Thyroid gland (tissue), 4 donors: ENCODE results near the gene UNCX. TPM values are rescaled to one million over a fixed set of nuclear protein-coding genes. Genes with fewer than 3 reads are reported as not detected.

Experiments
- DNase-seq, 2 donors: peaks; one replicate each; pipeline ENCODE4 v3.0.0-alpha.2; 2019
- H3K27ac ChIP-seq, 3 donors: fragments of 200-600 bp; sonication (generic); 1 replicate in 2 of 3; 2 replicates in 1 of 3; pipeline ENCODE4 v1.5.1; 2016 to 2019; ENCODE audit warnings: mild to moderate bottlenecking in 1 of 3, moderate library complexity in 1 of 3
- H3K27me3 ChIP-seq: fragments of 200-600 bp; sonication (generic); one replicate; pipeline ENCODE4 v1.5.1; 2019
- H3K36me3 ChIP-seq, 2 donors: fragments of 200-600 bp; sonication (generic); one replicate each; pipeline ENCODE4 v1.5.1; 2016 to 2019
- H3K4me1 ChIP-seq, 2 donors: fragments of 200-600 bp; sonication (generic); one replicate each; pipeline ENCODE4 v1.5.1; 2017 to 2019
- H3K4me3 ChIP-seq, 3 donors: fragments of 200-600 bp; sonication (generic); replicated peaks in 1 of 3; 1 replicate in 2 of 3; 2 replicates in 1 of 3; pipeline ENCODE4 v1.5.1; 2016; ENCODE audit warnings: mild to moderate bottlenecking in 1 of 3
- H3K9me3 ChIP-seq: fragments of 200-600 bp; sonication (generic); one replicate; pipeline ENCODE4 v1.5.1; 2017
- CTCF ChIP-seq, 6 experiments: fragments of 200-600 bp in 3 of 6; fragments of 450-650 bp in 3 of 6; sonication (generic) in 3 of 6; IDR thresholded peaks; one replicate each; pipeline ENCODE4 v1.5.1; 2016 to 2019; ENCODE audit warnings: antibody characterized with exemption in 6 of 6, mild to moderate bottlenecking in 2 of 6, inconsistent platforms in 1 of 6, moderate library complexity in 1 of 6
- POLR2A ChIP-seq, 2 donors: fragments of 450-650 bp; IDR thresholded peaks; one replicate each; pipeline ENCODE4 v1.6.1; 2017; ENCODE audit warnings: antibody characterized with exemption in 2 of 2, mild to moderate bottlenecking in 2 of 2, moderate library complexity in 1 of 2
- WGBS, 2 donors: methylation state at CpG; one replicate each; pipeline ENCODE4 v1.1.5; 2017; 5-methylcytosine and 5-hydroxymethylcytosine counted together
- intact Hi-C: fragments of 100-400 bp; cut with DNase I; formaldehyde crosslinking; loops from one replicate; pipeline ENCODE4 v1.15.1; 2023
- total RNA-seq, 4 donors: library from RNA; depleted of rRNA; stranded (reverse); fragments of >200 nt; gene quantifications; one replicate each; pipeline ENCODE4 v1.2.3, GENCODE V29; 2016

UNCX gene
- total RNA-seq, 4 donors from 2014 or later = not detected

DNA sequence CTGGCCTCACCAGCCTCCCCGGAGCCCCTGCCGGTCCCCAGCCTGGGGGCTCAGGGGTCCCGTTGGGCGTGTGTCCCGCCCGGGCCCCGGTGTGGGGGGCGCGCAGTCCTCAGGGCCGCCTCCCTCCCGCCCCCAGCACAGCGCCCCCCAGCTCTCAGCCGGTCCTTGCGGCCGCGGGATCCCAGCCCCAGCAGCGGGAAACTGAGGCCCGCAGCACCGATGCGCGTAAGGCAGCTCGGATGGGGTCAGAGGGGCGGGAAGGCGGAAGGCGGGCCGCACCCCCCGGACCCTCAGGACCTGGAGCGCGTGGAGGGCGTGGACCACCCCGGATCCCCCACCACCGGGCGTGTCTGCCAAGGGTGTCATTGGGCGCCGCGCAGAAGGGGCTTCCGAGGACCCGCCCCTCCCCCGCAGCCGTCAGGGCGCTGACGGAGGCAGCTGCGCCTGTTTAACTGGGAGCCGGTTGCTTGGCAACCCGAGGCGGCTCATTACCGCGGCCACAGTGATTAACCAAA, 14.9 kb downstream of the UNCX start:
- intact Hi-C loops = no loop called here
- no peak for TF ChIP-seq CTCF (IDR thresholded peaks at IDR 0.05)
- no peak for TF ChIP-seq POLR2A (IDR thresholded peaks at IDR 0.05)
- H3K9me3 ChIP-seq = no peaks in the 10 kb centered on the region
- H3K4me1 ChIP-seq = peaks cover 6 to 21% of the 10 kb centered on the region in 2 donors
- peaks cover 46% of the 10 kb centered on the region for H3K27me3 ChIP-seq
- no peak overlapping the region for H3K4me3 ChIP-seq
- DNase-seq = no peak
- no peaks in the 10 kb centered on the region for H3K36me3 ChIP-seq
- 1 to 3% methylated on average over 12 to 16 of the region's 48 CpGs for WGBS, 2 donors
- H3K27ac ChIP-seq = no peak overlapping the region

DNA sequence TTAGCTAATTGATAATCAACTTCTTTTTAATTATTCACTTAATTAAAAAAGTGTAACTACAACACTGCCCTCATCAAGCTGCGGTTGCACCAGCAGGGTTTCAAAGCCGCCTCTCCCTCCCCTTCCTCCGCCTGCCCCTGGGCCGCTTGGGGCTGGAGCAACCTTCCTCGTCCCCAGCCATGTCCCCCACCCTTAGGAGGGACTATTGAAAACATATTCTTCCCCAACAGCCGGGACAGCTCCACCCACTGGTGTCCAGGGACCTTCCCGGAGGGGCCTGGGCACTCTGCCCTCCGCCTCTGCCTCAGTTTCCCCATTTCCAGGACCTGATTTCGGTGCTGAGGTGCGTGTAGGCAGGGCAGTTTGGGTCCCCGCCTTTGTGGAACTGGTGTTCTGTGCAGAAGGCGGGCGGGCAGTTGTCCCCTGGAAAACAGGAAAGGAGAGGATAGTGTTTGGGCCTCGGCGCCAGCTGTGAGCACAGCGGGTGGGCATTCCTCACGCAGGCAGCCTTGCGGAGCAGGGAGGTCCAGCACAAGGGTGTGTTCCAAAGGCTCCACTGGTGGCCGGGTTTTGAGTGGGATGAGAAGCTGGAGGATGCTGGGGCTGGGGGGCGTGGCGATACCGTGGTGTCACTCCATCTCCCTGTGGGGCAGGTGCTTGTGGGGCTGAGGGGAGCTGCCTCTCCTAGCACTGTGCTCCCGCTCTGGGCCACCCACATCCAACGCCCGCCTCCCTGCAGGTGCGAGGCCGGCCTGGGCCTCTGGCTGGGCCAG, 15.7 kb downstream of the UNCX start:
- peaks cover 40% of the 10 kb centered on the region for H3K27me3 ChIP-seq
- peaks cover 6 to 20% of the 10 kb centered on the region in 2 donors for H3K4me1 ChIP-seq
- no peak for DNase-seq
- no peak overlapping the region for H3K4me3 ChIP-seq
- no peaks in the 10 kb centered on the region for H3K9me3 ChIP-seq
- intact Hi-C loops = no loop called here
- WGBS, 2 donors = 3 to 5% methylated on average over 20 to 25 of the region's 27 CpGs
- TF ChIP-seq CTCF (IDR thresholded peaks at IDR 0.05) (no peak), POLR2A (IDR thresholded peaks at IDR 0.05) (no peak)
- H3K36me3 ChIP-seq = no peaks in the 10 kb centered on the region
- H3K27ac ChIP-seq = no peak overlapping the region

DNA sequence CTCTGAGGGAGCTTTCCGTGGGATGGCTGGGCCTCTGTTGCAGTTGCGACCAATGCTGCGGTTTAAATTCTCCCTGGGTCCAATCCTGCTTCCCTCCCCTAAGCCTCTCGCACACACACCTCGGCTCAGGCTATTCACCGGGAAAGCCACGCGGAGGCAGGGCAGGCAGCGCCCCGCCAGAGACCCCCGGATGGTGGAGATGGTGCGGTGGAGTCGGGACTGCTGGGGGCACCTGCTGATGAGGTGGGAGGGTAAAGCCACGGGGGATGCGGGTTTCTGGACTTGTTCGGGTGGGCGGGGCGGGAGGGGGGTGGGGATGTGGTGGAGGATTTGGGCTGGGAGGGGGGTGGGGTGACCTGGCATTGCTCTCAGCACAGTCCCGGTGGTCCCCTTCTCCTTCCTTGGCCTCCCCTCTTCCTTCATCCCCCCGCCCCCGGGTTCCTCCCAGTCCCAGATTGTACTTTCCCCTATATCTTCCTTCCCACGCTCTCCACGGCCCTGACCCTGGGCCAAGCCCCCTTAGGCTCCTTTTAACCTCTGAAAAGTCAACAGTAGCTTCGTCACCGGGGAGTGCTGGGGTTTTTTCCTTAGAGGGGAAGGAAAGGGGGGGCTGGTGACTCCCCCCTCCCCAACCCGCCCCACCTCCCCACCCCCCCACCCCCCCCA, 16.4 kb downstream of the UNCX start:
- Histone ChIP-seq H3K27me3 (peaks cover 37% of the 10 kb centered on the region), H3K27ac (no peak overlapping the region), H3K4me3 (no peak overlapping the region), H3K36me3 (no peaks in the 10 kb centered on the region), H3K9me3 (no peaks in the 10 kb centered on the region), H3K4me1 (peaks cover 6 to 20% of the 10 kb centered on the region in 2 donors)
- 4% methylated on average over 21 to 24 of the region's 26 CpGs for WGBS, 2 donors
- DNase-seq = no peak
- no peak for TF ChIP-seq CTCF (IDR thresholded peaks at IDR 0.05)
- no peak for TF ChIP-seq POLR2A (IDR thresholded peaks at IDR 0.05)
- intact Hi-C loops = no loop called here

DNA sequence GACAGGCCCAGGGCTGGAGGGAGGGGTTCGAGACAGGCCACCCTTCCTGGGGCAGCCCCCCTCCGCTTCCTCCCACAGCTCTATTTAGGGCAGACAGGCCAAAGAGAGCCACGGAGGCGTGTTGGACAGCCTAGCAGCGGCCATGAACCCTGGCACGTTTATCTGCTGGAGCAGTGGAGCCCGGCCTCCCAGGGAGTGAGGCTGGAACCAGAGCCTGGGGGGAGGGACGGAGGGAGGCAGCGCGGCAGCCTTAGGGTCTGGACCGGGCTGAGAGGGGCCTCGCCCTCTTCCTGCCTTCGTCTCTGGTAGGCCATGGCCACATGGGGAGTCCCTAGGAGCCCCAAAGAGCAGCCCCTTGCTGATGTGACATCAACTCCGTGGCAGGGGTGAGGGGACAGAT, 17.1 kb downstream of the UNCX start:
- intact Hi-C loops = no loop called here
- TF ChIP-seq CTCF (IDR thresholded peaks at IDR 0.05) (no peak), POLR2A (IDR thresholded peaks at IDR 0.05) (no peak)
- DNase-seq = no peak
- Histone ChIP-seq H3K4me1 (peaks cover 6 to 20% of the 10 kb centered on the region in 2 donors), H3K27me3 (peaks cover 35% of the 10 kb centered on the region), H3K4me3 (no peak overlapping the region), H3K9me3 (no peaks in the 10 kb centered on the region), H3K27ac (no peak overlapping the region), H3K36me3 (no peaks in the 10 kb centered on the region)
- WGBS, 2 donors = 7 to 20% methylated on average over 5 to 7 of the region's 14 CpGs

- 91 to 94% methylated on average over 8 of the region's 8 CpGs for WGBS, 2 donors
- intact Hi-C loops = no loop called here
Observed at GRCh38 chr7:1250901-1251300, 18.2 kb downstream of the UNCX start.

More at GRCh38 chr7:1250901-1251300, 18.2 kb downstream of the UNCX start:
- TF ChIP-seq CTCF (IDR thresholded peaks at IDR 0.05) = no peak
- no peak for TF ChIP-seq POLR2A (IDR thresholded peaks at IDR 0.05)
- H3K27ac ChIP-seq = no peak overlapping the region
- H3K27me3 ChIP-seq = peaks cover 24% of the 10 kb centered on the region
- no peak for DNase-seq
- no peaks in the 10 kb centered on the region for H3K9me3 ChIP-seq
- H3K4me1 ChIP-seq = peaks cover 6 to 20% of the 10 kb centered on the region in 2 donors
- no peak overlapping the region for H3K4me3 ChIP-seq
- H3K36me3 ChIP-seq = no peaks in the 10 kb centered on the region
